Neural cell (in vitro differentiated cells): ENCODE results near the gene CHST1. TPM values are rescaled to one million over a fixed set of nuclear protein-coding genes. Genes with fewer than 3 reads are reported as not detected.

Source experiments
- H2AFZ ChIP-seq: fragments of 200-600, 300-800 bp; sonication (generic), shearing (Covaris generic); 2 replicates; pipeline ENCODE4 v1.6.0; 2014; ENCODE audit warnings: low read depth, mild to moderate bottlenecking, antibody characterized with exemption, low read length, moderate library complexity
- H3F3A ChIP-seq: fragments of 200-600 bp; shearing (Covaris generic); 2 replicates; pipeline ENCODE4 v1.6.1; 2016; ENCODE audit warnings: mild to moderate bottlenecking, moderate library complexity, mixed read lengths, antibody characterized with exemption, low read length; ENCODE audit not compliant: insufficient read depth, poor library complexity, severe bottlenecking
- H3K27ac ChIP-seq: fragments of 200-600, 300-800 bp; sonication (generic), shearing (Covaris generic); 2 replicates; pipeline ENCODE4 v1.5.1; 2014; ENCODE audit warnings: mild to moderate bottlenecking, low read length, moderate library complexity
- H3K27me3 ChIP-seq: fragments of 300-800, 200-600 bp; sonication (generic), shearing (Covaris generic); 2 replicates; pipeline ENCODE4 v1.6.0; 2014; ENCODE audit warnings: mild to moderate bottlenecking, low read depth, low read length, moderate library complexity; ENCODE audit not compliant: insufficient read depth
- H3K36me3 ChIP-seq: fragments of 300-800, 200-600 bp; sonication (generic), shearing (Covaris generic); 2 replicates; pipeline ENCODE4 v1.5.1; 2014; ENCODE audit warnings: mild to moderate bottlenecking, antibody characterized with exemption, low read length, moderate library complexity; ENCODE audit not compliant: insufficient read depth
- H3K4me2 ChIP-seq: fragments of 300-800, 200-600 bp; sonication (generic), shearing (Covaris generic); 2 replicates; pipeline ENCODE4 v1.6.0; 2014; ENCODE audit warnings: mild to moderate bottlenecking, low read length
- H3K4me3 ChIP-seq: fragments of 300-800, 200-600 bp; sonication (generic), shearing (Covaris generic); 2 replicates; pipeline ENCODE4 v1.5.1; 2014; ENCODE audit warnings: mild to moderate bottlenecking, low read length, moderate library complexity
- H3K79me2 ChIP-seq: fragments of 200-600 bp; shearing (Covaris generic); replicated peaks from 2 replicates; pipeline ENCODE4 v1.6.0; 2014; ENCODE audit warnings: mild to moderate bottlenecking, low read length, moderate library complexity; ENCODE audit not compliant: insufficient read depth
- H3K9ac ChIP-seq: fragments of 300-800, 200-600 bp; sonication (generic), shearing (Covaris generic); 2 replicates; pipeline ENCODE4 v1.6.1; 2016; ENCODE audit warnings: mild to moderate bottlenecking, low read length, mixed read lengths
- H3K9me2 ChIP-seq: fragments of 200-600 bp; shearing (Covaris generic); 2 replicates; pipeline ENCODE4 v1.6.1; 2016; ENCODE audit warnings: mild to moderate bottlenecking, low read length, mixed read lengths; ENCODE audit not compliant: insufficient read depth
- H3K9me3 ChIP-seq: fragments of 200-600, 300-800 bp; sonication (generic), shearing (Covaris generic); 2 replicates; pipeline ENCODE4 v1.6.1; 2016; ENCODE audit warnings: mild to moderate bottlenecking, mixed run types, low read length, moderate library complexity, mixed read lengths
- H4K20me1 ChIP-seq: fragments of 200-600 bp; shearing (Covaris generic); 2 replicates; pipeline ENCODE4 v1.6.1; 2016; ENCODE audit warnings: mild to moderate bottlenecking, mixed run types; ENCODE audit not compliant: insufficient read depth
- CTCF ChIP-seq: fragments of 450-650 bp; IDR thresholded peaks from 2 replicates; pipeline ENCODE4 v1.5.1; 2014; ENCODE audit warnings: antibody characterized with exemption, mild to moderate bottlenecking, moderate library complexity; ENCODE audit not compliant: poor library complexity, severe bottlenecking
- EP300 ChIP-seq: fragments of 450-650 bp; conservative IDR thresholded peaks from 2 replicates; pipeline ENCODE4 v1.6.1; 2014; ENCODE audit warnings: antibody characterized with exemption, mild to moderate bottlenecking, moderate library complexity; ENCODE audit not compliant: poor library complexity, severe bottlenecking
- EZH2 ChIP-seq: fragments of 200-600, 300-800 bp; shearing (Covaris generic), sonication (generic); IDR thresholded peaks from 2 replicates; pipeline ENCODE4 v1.6.1; 2014; ENCODE audit warnings: antibody characterized with exemption, low read length, borderline replicate concordance, mild to moderate bottlenecking; ENCODE audit not compliant: insufficient read depth, poor library complexity, severe bottlenecking
- MXI1 ChIP-seq: fragments of 450-650 bp; conservative IDR thresholded peaks from 2 replicates; pipeline ENCODE4 v1.6.1; 2014; ENCODE audit warnings: antibody characterized with exemption, mild to moderate bottlenecking; ENCODE audit not compliant: poor library complexity, severe bottlenecking
- POLR2AphosphoS5 ChIP-seq: IDR thresholded peaks from 2 replicates; pipeline ENCODE4 v1.6.1; 2012
- RAD21 ChIP-seq: fragments of 450-650 bp; conservative IDR thresholded peaks from 2 replicates; pipeline ENCODE4 v1.6.1; 2014; ENCODE audit warnings: antibody characterized with exemption, mild to moderate bottlenecking, moderate library complexity
- REST ChIP-seq: IDR thresholded peaks from 2 replicates; pipeline ENCODE4 v1.6.1; 2012; ENCODE audit warnings: borderline replicate concordance
- SMC3 ChIP-seq: fragments of 450-650 bp; conservative IDR thresholded peaks from 2 replicates; pipeline ENCODE4 v1.6.1; 2014; ENCODE audit warnings: antibody characterized with exemption, mild to moderate bottlenecking, moderate library complexity; ENCODE audit not compliant: poor library complexity
- TAF1 ChIP-seq: IDR thresholded peaks from 2 replicates; pipeline ENCODE4 v1.6.1; 2012; ENCODE audit warnings: low read depth
- polyA plus RNA-seq: library from polyadenylated mRNA; depleted of rRNA; stranded (reverse); fragments of >200 nt; gene quantifications from 2 replicates; pipeline ENCODE4 v1.2.3, GENCODE V29; 2014

CHST1 gene
- polyA plus RNA-seq, 1 donor from 2014 or later: 16.2 TPM

GRCh38 chr11:45657496-45658260 is 7.7 kb downstream of the CHST1 start:
- Histone ChIP-seq H3K4me3 (no peak overlapping the region), H2AFZ (no peak overlapping the region), H3K4me2 (no peak overlapping the region), H3K9ac (no peak overlapping the region), H3K9me3 (no peaks in the 10 kb centered on the region), H3F3A (no peaks in the 10 kb centered on the region), H3K9me2 (no peaks in the 10 kb centered on the region), H4K20me1 (no peaks in the 10 kb centered on the region), H3K27me3 (no peaks in the 10 kb centered on the region), H3K36me3 (no peaks in the 10 kb centered on the region), H3K27ac (no peak overlapping the region), H3K79me2 (peaks cover 28% of the 10 kb centered on the region)
- no peak for TF ChIP-seq EP300
- no peak for TF ChIP-seq TAF1
- no peak for TF ChIP-seq REST

- Histone ChIP-seq H3K4me2 (no peak overlapping the region), H3K27ac (peak overlapping the region; percentile 44), H3K27me3 (no peaks in the 10 kb centered on the region), H3K36me3 (no peaks in the 10 kb centered on the region), H3K4me3 (peak overlapping the region; percentile 29), H3F3A (no peaks in the 10 kb centered on the region), H3K9me3 (no peaks in the 10 kb centered on the region), H4K20me1 (no peaks in the 10 kb centered on the region), H2AFZ (no peak overlapping the region), H3K9ac (peak overlapping the region; percentile 46), H3K9me2 (no peaks in the 10 kb centered on the region), H3K79me2 (peaks cover 15% of the 10 kb centered on the region)
- no peak for TF ChIP-seq CTCF
- TF ChIP-seq MXI1: no peak
- TF ChIP-seq RAD21: no peak
- TF ChIP-seq POLR2AphosphoS5: no peak
- TF ChIP-seq EP300: no peak
- no peak for TF ChIP-seq TAF1
- no peak for TF ChIP-seq EZH2
- no peak for TF ChIP-seq REST
- TF ChIP-seq SMC3: no peak
Measured at GRCh38 chr11:45655831-45656230, 9.6 kb downstream of the CHST1 start.
